ENCODE measurements around the gene SUN3. TPM values are rescaled to one million over a fixed set of nuclear protein-coding genes. Genes with fewer than 3 reads are reported as not detected.

Gene SUN3
- total RNA-seq, 1 experiment from 2014 or later, result not detected

GRCh38 chr7:47948141-47948790 is 80.6 kb downstream of the SUN3 start, which contains the start of gene PKD1L1:
PKD1L1 (minus strand) TSS chr7:47948466; CDS start chr7:47948440, 26 bp downstream.
- DNase-seq, result no peak
- ChIA-PET CTCF (interaction anchor here (0.8 to 1.7 kb wide), 6 partner anchors 16 to 682 kb away, joined by 3 to 11 read pairs (median 3); no protein-coding TSS in a partner anchor), POLR2A (interaction anchor here (1.0 kb wide), 1 partner anchor 141 kb away, joined by 3 read pairs; the partner anchor contains the start of gene UPP1)
- no TSS peak for BruUV-seq (replicated peaks)
- H3K36me3 Mint-ChIP-seq (ENCODE audit: insufficient read depth, unreplicated experiment), result no peaks in the 10 kb centered on the region
- TF ChIP-seq, protein P1, sequence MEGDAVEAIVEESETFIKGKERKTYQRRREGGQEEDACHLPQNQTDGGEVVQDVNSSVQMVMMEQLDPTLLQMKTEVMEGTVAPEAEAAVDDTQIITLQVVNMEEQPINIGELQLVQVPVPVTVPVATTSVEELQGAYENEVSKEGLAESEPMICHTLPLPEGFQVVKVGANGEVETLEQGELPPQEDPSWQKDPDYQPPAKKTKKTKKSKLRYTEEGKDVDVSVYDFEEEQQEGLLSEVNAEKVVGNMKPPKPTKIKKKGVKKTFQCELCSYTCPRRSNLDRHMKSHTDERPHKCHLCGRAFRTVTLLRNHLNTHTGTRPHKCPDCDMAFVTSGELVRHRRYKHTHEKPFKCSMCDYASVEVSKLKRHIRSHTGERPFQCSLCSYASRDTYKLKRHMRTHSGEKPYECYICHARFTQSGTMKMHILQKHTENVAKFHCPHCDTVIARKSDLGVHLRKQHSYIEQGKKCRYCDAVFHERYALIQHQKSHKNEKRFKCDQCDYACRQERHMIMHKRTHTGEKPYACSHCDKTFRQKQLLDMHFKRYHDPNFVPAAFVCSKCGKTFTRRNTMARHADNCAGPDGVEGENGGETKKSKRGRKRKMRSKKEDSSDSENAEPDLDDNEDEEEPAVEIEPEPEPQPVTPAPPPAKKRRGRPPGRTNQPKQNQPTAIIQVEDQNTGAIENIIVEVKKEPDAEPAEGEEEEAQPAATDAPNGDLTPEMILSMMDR (IDR thresholded peaks at IDR 0.05; ENCODE audit: insufficient read depth in 1 of 2, low read depth in 1 of 2, low read length in 1 of 2, severe bottlenecking in 1 of 2, unreplicated experiment in 1 of 2), result no peak
- no peaks in the 10 kb centered on the region for H3K36me3 ChIP-seq (ENCODE audit: control insufficient read depth, insufficient read depth, low read length)
- no peaks in the 10 kb centered on the region for H3K9me3 Mint-ChIP-seq (ENCODE audit: unreplicated experiment)
- peaks cover 36% of the 10 kb centered on the region for H3K4me1 ChIP-seq
- no peak within 1 kb of the TSS for H3K4me3 Mint-ChIP-seq (ENCODE audit: unreplicated experiment)
- H3K4me1 Mint-ChIP-seq (ENCODE audit: low read depth, unreplicated experiment), result peaks cover 45% of the 10 kb centered on the region
- H3K4me3 ChIP-seq (ENCODE audit: low read depth, low read length), result no peak within 1 kb of the TSS
- H3K9me3 ChIP-seq, result no peaks in the 10 kb centered on the region
- intact Hi-C loops (cut with micrococcal nuclease; ENCODE audit: unreplicated experiment), result no loop called here
- no peaks in the 10 kb centered on the region for H3K27me3 ChIP-seq (replicated peaks; ENCODE audit: control insufficient read depth, insufficient read depth, low read length)
- no peaks in the 10 kb centered on the region for H3K27me3 Mint-ChIP-seq (ENCODE audit: insufficient read depth, unreplicated experiment)
- H3K27ac Mint-ChIP-seq (ENCODE audit: unreplicated experiment), result peak within 1 kb of the TSS; percentile 45

- TF ChIP-seq, protein P1 (IDR thresholded peaks at IDR 0.05; ENCODE audit: insufficient read depth in 1 of 2, low read depth in 1 of 2, low read length in 1 of 2, severe bottlenecking in 1 of 2, unreplicated experiment in 1 of 2), result no peak
- H3K27me3 ChIP-seq (replicated peaks; ENCODE audit: control insufficient read depth, insufficient read depth, low read length), result no peaks in the 10 kb centered on the region
- Mint-ChIP-seq H3K9me3 (ENCODE audit: unreplicated experiment) (no peaks in the 10 kb centered on the region), H3K36me3 (ENCODE audit: insufficient read depth, unreplicated experiment) (no peaks in the 10 kb centered on the region), H3K4me3 (ENCODE audit: unreplicated experiment) (no peak overlapping the region), H3K27ac (ENCODE audit: unreplicated experiment) (no peak overlapping the region), H3K27me3 (ENCODE audit: insufficient read depth, unreplicated experiment) (no peaks in the 10 kb centered on the region), H3K4me1 (ENCODE audit: low read depth, unreplicated experiment) (peaks cover 45% of the 10 kb centered on the region)
- BruUV-seq (replicated peaks), result no TSS peak
- intact Hi-C loops (cut with micrococcal nuclease; ENCODE audit: unreplicated experiment), result no loop called here
- peaks cover 33% of the 10 kb centered on the region for H3K4me1 ChIP-seq
- POLR2A ChIA-PET, result no interaction called here
- H3K36me3 ChIP-seq (ENCODE audit: control insufficient read depth, insufficient read depth, low read length), result no peaks in the 10 kb centered on the region
- no peak overlapping the region for H3K4me3 ChIP-seq (ENCODE audit: low read depth, low read length)
- no peak for DNase-seq
- H3K9me3 ChIP-seq, result no peaks in the 10 kb centered on the region
- CTCF ChIA-PET, result interaction anchor here (1.7 kb wide), 1 partner anchor 21 kb away, joined by 11 read pairs; no protein-coding TSS in a partner anchor
Observed at GRCh38 chr7:47947355-47947749, 81.6 kb downstream of the SUN3 start.

GRCh38 chr7:47946581-47947354 is 82.1 kb downstream of the SUN3 start:
- Mint-ChIP-seq H3K36me3 (ENCODE audit: insufficient read depth, unreplicated experiment) (no peaks in the 10 kb centered on the region), H3K9me3 (ENCODE audit: unreplicated experiment) (no peaks in the 10 kb centered on the region), H3K27me3 (ENCODE audit: insufficient read depth, unreplicated experiment) (no peaks in the 10 kb centered on the region), H3K4me3 (ENCODE audit: unreplicated experiment) (no peak overlapping the region), H3K27ac (ENCODE audit: unreplicated experiment) (no peak overlapping the region), H3K4me1 (ENCODE audit: low read depth, unreplicated experiment) (peaks cover 41% of the 10 kb centered on the region)
- TF ChIP-seq, protein P1 (IDR thresholded peaks at IDR 0.05; ENCODE audit: insufficient read depth in 1 of 2, low read depth in 1 of 2, low read length in 1 of 2, severe bottlenecking in 1 of 2, unreplicated experiment in 1 of 2), result no peak
- Histone ChIP-seq H3K9me3 (no peaks in the 10 kb centered on the region), H3K36me3 (ENCODE audit: control insufficient read depth, insufficient read depth, low read length) (no peaks in the 10 kb centered on the region), H3K27me3 (replicated peaks; ENCODE audit: control insufficient read depth, insufficient read depth, low read length) (no peaks in the 10 kb centered on the region), H3K4me3 (ENCODE audit: low read depth, low read length) (no peak overlapping the region), H3K4me1 (peaks cover 28% of the 10 kb centered on the region)
- intact Hi-C loops (cut with micrococcal nuclease; ENCODE audit: unreplicated experiment), result no loop called here
- no peak for DNase-seq
- ChIA-PET CTCF (interaction anchor here (0.6 to 1.7 kb wide), 2 partner anchors 22 to 292 kb away, joined by 3 to 11 read pairs; no protein-coding TSS in a partner anchor), POLR2A (no interaction called here)
- no TSS peak for BruUV-seq (replicated peaks)

Measured in Caco-2 (cell line).